Epithelial cell of prostate (primary cell): ENCODE measurements around the gene SORCS2.

Source experiments
- DNase-seq: peaks from one replicate; pipeline ENCODE4 v3.0.0-alpha.2; 2011; ENCODE audit warnings: low read depth, low spot score
- H3K27ac ChIP-seq: fragments of 450-650 bp; 2 replicates; pipeline ENCODE4 v1.5.1; 2017; ENCODE audit warnings: mild to moderate bottlenecking

Gene SORCS2

DNA sequence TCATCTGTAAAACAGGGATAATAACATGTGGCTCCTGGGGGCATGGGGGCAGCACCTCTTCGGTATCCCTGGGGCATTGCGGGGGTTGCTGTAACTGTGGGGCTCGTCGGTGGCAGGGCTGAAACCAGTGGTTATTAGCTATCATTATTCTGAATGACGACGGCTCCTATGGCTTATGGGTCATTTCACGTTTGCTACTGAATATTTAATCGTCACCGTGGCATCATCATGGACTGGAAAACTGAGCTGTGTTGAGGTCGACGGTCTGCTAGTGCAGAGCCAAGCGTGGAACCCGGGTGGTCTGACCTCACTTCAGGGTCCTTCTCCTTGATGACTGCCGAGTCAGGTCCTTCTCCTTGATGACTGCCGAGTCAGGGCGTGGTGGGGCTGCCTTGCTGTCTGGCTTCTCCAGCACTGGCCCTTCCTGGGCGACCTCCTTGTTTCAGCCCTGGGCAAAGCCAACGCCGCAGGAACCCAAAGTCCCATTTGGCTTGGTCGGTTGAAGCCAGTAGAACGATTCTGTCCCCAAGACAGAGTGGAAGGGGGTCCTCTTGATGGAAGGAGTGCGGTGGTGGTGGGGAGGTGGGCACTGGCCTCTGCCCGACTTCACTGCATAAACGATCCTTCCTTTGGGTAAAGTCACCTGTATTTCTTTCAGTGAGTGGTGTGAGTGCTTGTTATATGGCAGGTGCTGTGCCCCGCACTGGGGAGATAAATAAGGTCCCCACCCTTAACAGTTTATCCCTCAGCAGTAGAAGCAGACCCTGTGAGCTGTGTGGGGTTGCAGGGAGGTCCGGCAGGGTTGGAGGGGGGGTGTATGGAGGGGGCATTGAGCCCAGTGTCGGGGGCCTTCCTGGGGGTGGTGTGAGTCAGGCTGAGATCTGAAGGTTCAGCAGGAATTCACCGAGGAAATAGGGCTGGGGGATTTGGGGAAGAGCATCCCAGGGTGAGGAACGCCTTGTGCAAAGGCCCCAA is 201.6 kb downstream of the SORCS2 start:
- no peak for DNase-seq
- no peak overlapping the region for H3K27ac ChIP-seq

DNA sequence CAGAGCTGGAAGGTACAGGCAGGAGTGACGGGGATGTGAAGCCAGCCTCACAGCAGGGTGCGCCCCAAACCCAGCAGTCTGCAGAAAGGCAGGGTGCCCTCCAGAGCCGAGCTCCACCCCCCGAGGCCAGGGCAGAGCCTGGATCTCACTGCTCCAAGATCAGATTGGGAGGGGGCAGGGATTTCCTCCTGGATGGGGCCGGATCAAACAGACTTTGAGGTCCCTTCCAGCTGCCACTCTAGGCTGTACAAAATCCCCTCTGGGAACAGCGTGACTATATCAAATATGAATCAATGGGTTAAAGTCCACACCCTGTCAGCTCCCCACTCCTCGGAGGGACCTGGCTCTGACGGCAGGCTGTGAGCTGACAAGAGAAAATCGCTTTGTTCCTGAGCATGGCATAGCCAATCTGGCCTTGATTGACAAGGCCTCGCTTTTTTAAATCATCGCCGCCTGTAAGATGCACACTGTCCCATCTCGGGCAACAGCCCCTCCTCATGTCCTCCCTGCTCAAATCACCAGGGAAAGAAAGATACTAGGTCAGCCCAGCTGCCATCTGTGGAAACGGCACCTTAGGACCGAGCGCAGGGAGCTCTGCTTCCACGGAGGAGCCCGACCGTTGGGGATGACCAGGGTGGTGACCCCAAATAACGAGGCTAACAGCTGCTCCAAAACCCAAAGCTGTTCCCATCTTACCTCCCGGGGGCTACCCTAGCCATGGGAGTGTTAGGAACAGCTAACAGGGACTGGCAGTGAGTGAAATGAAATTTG is 202.5 kb downstream of the SORCS2 start:
- H3K27ac ChIP-seq, result no peak overlapping the region
- no peak for DNase-seq

DNA sequence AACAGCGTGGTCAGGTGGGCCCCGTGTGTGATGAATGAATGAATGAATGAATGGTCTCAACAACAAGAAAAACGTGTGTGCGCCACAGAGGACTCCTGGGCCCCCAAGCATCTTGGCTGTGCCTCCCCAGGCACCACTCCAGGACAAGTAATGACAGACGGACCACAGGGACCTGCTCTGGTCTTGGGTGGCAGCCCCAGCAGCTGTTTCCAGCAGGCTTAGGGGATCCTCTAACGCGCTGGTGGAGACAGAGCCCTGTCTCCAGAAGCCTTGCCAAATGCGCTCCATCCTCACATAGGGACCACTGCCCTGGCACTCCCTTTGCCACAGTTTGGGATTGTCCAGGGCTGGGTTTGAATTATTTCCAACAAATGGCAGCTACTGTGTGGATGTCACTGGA is 203.3 kb downstream of the SORCS2 start:
- no peak for DNase-seq
- no peak overlapping the region for H3K27ac ChIP-seq

DNA sequence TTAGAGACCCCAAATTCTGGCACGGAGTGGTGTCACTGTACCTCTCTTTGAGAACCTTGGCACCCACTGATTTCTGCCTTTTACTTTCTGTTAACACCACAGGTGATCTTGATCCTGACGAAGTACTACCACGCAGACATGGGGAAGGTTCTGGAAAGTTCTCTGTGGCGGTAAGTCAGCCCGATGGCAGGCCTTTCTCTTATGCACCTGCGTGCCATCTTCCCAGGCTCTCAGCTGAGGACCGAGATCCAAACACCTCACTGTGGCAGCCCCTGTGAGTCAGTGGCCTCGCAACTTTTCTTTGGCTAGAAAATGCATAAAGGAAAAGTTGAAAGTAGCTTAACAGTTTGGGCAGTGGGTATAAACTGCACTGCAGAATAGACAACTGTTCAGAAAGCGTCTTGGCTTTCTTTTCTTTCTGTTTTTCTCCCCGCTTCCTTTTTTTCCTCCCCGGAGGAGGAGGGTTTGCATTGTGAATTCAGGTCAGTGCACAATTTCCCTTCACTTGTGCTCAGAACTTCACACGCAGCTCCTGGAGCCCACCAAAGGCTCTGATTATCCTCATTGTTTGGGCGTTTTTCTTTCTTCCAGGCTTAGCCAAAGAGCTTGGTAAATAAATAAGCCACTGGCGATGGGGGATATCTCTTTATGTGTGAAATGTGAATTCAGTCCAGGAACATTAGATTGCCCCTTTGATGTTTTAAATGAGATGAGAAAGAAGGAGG is 204.0 kb downstream of the SORCS2 start:
- DNase-seq, result no peak
- H3K27ac ChIP-seq, result no peak overlapping the region

DNA sequence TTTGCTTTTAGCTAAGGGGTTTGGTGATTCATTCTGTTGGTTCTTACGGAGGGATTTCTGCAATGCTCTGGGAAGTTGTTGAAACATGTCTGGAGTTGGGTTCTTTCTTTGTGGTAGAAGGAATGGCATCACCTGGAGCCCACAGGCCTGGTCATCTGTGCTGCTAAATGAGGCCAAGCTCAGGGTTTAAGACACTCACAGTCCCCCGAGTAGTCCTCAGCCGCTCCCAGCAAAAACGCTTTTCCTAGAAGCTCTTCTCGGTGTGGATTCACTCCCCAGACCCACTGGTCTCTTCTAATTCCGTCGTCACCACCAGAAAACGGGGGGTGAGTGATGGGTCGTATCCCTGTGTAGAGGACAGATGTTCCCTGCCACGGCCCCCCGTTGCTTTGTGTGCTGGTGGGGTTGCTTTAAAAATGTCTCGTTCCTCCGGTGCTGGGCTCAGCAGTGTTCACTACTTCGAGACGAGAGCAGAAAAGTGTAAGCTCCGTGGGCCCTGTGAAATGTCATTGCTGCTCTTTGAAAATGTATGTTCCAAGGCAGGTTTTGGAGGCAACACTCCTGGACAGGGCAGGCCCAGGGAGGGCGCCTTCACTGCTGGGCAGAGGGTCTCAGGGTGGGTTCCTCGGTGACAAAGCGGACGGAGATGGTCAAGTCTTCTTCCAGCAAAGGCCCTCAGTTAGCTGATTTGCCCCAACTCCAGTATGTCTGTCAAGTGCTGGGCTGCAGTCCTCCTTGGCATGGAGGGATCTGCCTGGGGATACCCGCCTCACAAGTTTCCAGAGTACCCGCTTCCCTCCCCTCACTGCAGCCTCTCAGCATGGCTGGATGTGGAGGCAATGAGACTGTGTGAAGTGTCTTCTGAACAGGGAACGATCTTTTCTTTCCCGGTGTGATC is 205.1 kb downstream of the SORCS2 start:
- DNase-seq, result peak; percentile 63

DNA sequence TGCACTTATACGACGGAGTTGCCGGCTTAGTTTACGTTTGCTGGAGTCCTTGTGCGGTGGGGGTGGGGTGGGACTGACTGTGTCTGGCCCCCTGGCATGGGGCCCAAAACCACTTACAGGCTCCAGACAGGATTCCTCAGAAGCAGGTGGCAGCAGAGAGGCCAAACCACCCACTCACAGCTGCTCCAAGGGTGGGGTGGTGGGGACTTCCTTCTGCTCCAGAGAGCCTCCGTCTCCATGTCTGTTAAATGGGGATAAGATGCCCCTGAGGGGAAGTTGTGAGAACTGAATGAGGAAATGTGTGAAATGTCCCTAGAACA is 205.7 kb downstream of the SORCS2 start:
- DNase-seq, result peak; percentile 20
- no peak overlapping the region for H3K27ac ChIP-seq

More for the DNA sequence above, 205.1 kb downstream of the SORCS2 start:
- no peak overlapping the region for H3K27ac ChIP-seq

DNA sequence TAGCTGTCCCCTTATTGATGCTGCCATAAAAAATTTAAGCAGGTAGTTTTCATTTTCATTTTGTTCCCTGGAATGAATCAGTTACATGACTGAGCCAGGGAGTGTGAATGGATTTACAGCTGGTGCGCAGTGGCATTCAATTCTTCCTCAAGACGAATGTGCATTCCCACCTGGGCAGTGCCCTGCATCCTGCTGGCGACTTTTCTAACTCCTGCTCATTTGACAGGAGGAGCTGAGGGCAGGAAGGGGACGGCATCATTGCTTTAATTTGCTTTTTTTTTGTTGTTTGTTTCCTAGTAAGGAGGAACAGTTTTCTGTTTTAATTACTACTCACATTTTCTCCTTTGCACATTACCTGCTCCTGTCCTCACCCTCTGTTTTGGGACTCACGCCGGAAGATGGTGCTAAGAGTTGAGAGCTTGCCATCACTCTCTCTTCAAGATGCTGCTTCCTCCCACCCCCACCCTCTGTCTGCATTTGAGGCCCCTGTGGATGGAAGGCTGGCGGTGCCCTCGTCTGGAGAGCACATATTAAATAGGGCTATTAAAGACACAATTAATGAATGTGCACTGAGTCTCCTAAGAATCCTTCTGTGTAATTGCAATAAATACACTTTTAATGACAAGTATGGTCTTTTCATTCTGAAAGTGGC is 206.6 kb downstream of the SORCS2 start:
- DNase-seq, result no peak
- no peak overlapping the region for H3K27ac ChIP-seq

DNA sequence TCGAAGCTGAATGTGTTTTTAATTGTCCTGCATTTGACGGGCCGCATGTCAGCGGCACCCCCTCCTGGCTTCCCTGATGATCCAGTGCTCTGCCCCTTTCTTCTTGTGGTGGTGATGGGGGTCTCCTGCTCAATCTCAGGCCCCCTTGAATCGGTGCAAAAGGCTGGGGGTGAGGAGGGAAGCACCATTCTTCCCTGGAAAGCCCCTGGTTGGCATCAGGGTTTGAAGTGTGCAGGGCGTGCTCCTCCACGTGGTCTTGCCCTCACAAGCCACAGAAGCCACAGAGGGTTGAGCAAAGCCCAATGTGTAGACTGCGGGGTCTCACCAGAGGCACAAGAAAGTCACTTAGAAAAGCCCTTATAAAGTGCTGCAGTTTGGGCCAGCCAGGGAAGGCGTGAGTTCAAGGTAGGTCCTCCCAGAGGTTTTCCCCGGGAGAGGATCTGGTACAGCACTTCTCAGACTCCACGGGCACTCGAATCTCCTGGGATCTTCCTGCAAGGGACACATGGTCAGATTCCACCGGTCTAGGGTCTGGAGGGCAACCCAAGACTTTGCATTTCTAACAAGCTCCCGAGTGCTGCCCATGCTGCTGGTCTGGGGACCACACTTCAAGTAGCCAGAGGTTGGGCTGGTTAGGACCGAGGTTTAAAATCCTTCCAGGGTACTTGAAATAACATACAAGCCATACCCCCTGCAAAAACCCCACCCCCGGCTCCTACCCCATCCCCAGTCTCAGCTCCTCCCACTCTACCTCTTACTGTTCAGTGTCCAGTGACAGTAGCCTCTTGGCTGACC is 207.3 kb downstream of the SORCS2 start:
- DNase-seq, result no peak
- no peak overlapping the region for H3K27ac ChIP-seq

DNA sequence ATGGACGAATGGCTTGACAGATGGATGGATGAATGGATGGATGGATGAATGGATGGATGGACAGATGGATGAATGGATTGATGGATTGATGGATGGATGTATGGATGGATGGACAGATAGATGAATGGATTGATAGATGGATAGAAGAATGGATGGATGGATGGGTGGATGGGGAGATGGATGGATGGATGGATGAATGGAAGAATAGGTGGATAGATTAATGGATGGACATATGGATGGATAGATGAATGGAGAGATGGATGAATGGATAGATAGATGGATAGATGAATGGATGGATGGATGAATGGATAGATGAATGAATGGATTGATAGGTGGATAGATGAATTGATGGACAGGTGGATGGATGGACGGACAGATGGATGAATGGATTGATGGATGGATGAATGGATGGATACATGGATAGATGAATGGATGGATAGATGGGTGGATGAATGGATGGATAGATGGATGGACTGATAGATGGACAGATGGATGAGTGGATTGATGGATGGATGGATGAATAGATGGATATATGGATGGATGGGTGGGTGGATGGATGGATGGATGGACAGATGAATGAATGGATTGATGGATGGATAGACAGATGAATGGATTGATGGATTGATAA is 208.4 kb downstream of the SORCS2 start:
- H3K27ac ChIP-seq, result no peak overlapping the region
- DNase-seq, result no peak

DNA sequence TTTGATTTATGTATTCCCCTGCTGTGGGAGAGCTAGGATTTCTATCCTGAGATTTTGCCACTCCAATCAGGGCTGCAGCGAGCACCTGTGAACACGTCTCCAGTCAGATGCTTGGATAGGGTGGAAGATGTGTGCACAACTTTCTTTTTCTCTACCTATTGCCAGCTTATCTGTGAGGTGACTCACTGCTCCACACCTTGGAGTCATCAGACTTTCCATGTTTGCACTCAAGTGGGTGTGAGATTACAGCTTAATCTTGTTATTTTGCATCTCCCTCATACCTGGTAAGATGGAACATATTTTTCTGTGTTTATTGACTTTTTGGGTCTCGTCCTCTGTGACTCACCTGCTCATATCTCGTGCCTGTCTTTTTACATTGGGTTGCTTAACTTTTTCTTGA is 210.2 kb downstream of the SORCS2 start:
- peak overlapping the region; percentile 10 for H3K27ac ChIP-seq
- peak; percentile 52 for DNase-seq

DNA sequence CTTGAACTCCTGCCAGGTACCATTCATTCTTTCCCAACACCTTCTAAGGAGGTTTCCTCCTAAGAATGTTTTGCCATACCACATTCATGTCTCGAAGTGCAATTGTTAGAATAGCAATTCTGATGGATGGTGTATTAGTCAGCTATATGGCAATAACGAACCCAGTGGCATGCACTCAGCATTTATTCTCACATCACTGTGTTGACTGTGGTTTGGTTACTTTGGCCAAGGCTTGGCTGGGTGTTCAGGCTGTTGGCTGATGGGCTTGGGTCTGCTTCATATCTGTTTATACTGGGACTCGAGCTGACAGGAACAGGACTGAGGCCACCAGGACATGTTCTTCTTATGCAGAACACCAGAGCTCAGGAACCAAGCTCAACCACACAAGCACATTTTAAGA is 210.7 kb downstream of the SORCS2 start:
- peak; percentile 24 for DNase-seq
- peak overlapping the region; percentile 10 for H3K27ac ChIP-seq

DNA sequence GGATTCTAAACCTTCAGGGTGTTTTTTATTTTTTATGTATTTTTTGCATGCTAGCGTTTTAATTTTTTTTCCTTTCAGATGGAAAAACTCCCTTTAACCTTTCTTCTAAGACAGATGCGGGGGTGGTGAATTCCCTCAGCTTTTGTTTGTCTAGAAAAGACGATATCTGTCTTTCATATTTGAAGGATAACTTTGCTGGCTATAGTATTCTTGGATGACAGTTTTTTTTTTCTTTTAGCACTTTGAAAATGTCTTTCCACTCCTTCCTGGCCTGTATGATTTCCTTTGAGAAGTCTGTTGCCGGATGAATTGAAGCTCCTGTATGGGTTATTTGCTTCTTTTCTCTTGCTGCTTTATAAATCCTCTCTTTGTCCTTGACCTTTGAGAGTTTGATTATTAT is 215.8 kb downstream of the SORCS2 start:
- H3K27ac ChIP-seq, result no peak overlapping the region
- DNase-seq, result no peak

DNA sequence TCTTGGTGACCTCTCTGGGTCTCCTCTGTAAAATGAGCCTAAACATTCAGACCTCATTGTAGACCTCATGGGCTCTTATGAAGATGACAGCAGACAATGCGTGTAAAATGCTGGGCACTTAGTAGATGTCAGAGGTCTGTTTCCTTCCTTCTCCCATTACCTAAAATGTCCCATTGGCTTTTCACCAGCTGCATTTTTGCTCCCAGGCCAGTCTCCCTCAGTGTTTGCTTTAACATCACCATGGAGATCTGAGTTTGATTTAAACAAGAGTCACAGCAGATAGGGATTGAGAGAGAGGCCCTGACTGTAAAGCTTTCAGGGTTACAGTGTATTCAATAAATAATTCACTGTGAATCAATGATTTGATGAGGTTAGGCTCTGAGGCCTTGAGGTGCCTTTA is 218.1 kb downstream of the SORCS2 start:
- no peak for DNase-seq
- no peak overlapping the region for H3K27ac ChIP-seq

DNA sequence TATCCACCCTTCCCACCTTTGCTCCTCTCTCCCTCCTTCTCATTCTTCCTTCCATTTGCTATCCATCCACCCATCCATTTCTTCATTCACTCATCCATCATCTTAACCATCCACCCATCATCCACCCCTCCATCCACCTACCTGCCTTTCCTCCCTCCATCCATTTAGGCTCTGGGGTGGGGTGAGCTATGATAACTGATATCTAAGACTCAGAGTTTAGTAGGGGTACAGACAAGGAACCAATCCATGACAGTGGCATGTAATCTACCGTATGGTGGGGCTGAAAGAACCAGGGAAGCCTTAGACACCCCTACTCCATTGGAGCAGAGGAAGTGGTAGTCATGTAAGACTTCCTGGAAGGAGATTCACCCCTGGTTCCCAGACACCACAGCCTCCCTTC is 219.2 kb downstream of the SORCS2 start:
- no peak for DNase-seq
- H3K27ac ChIP-seq, result no peak overlapping the region

DNA sequence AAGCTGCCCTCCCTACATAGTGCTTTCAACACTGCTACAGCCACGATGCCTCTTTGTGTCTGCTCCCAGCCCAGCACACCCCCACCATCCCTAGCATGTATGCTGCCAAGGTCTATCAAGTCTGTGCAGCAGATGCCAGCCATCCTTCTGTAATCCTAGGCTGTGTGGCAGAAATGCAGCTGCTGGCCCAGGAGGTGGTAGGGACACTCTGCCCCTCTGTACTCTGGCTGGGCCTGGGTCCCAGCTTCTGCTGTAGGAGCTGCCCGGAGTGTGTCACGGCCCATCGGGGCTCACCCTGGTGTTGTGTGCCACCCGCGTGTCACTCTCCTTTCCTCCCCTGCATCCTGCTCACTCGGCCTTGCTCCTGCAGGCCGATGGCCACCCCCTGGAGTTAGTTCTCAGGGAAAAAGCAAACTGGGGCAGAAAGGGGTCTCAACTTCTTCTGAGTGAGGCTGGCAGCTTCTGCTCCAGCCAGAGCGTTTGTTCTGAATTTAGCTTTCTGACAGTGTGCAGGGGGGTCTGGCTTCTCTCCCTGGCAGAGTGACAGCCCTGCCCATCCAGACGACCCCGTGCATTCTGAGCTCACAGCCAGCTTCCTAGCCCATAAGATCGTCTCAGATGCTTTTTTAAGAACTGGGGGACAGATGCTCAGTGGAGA is 219.7 kb downstream of the SORCS2 start:
- DNase-seq, result no peak
- H3K27ac ChIP-seq, result no peak overlapping the region

DNA sequence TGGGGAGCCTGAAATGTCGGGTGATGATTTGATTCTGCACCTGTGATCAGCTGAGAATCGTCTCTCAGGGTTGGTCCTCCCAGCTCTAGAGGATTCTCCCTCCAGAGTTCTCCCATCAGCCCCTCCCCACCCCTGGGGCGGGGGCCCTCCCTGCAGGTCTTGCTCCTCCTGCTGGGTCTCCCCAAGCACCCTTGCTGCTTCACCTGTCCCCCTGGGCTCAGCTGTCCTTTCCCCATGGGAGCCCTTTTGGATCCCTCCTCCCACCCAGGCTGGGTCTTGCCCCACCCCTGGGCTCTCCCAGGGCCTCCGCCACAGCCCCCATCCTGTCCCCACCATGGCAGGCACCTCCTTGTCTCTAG is 220.2 kb downstream of the SORCS2 start:
- no peak overlapping the region for H3K27ac ChIP-seq

DNA sequence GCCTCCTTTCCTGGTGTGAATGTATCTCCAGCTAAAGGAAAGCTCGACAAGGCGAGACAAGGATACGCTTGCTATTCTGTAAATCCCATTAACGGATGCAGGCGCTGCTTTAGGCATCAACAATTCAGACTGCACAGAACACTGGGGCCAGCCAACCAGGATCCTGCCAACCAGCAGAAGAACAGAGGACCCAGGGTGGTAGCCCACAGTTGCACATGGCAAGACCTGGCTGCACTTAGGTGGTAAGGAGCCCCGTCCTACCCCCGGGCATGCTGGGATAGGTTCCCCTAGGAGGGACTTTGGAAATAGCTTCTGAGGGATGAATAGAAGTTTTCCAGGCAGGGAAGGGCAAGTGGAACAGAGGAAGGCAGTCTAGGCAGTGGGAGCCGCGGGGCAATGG is 221.7 kb downstream of the SORCS2 start:
- DNase-seq, result no peak
- no peak overlapping the region for H3K27ac ChIP-seq

More for the DNA sequence above, 220.2 kb downstream of the SORCS2 start:
- no peak for DNase-seq
